ENCODE results near the gene PTRH1.

Gene PTRH1

GRCh38 chr9:127717766-127718165 lies 2.3 kb upstream of the PTRH1 start:
- no peak for TF ChIP-seq CTCF (conservative IDR thresholded peaks at IDR 0.05; ENCODE audit: low read depth, low read length)
- H3K4me2 ChIP-seq = no peak overlapping the region
- H3K27me3 ChIP-seq (ENCODE audit: insufficient read depth, low read depth) = no peaks in the 10 kb centered on the region
- no peak overlapping the region for H3K27ac ChIP-seq
- H3K9ac ChIP-seq = no peak overlapping the region
- peaks cover 8% of the 10 kb centered on the region for H3K4me1 ChIP-seq (ENCODE audit: low read depth, poor library complexity, severe bottlenecking)
- no peaks in the 10 kb centered on the region for H3K36me3 ChIP-seq (ENCODE audit: insufficient read depth)
- H3K79me2 ChIP-seq (ENCODE audit: insufficient read depth, low read depth) = no peaks in the 10 kb centered on the region
- no peaks in the 10 kb centered on the region for H4K20me1 ChIP-seq (ENCODE audit: insufficient read depth)
- H3K4me3 ChIP-seq (IDR thresholded peaks at IDR 0.05; ENCODE audit: insufficient read depth, low read depth, low read length) = no peak overlapping the region
- no peak overlapping the region for H2AFZ ChIP-seq (ENCODE audit: low read depth)

GRCh38 chr9:127716412-127716811 lies 949 bp upstream of the PTRH1 start:
- Histone ChIP-seq H3K4me1 (ENCODE audit: low read depth, poor library complexity, severe bottlenecking) (peaks cover 10% of the 10 kb centered on the region), H4K20me1 (ENCODE audit: insufficient read depth) (no peaks in the 10 kb centered on the region), H3K36me3 (ENCODE audit: insufficient read depth) (no peaks in the 10 kb centered on the region), H3K79me2 (ENCODE audit: insufficient read depth, low read depth) (no peaks in the 10 kb centered on the region), H3K27me3 (ENCODE audit: insufficient read depth, low read depth) (no peaks in the 10 kb centered on the region), H3K27ac (no peak overlapping the region), H3K4me2 (peak overlapping the region; percentile 62; the same call in 1 of the 2 replicates), H3K9ac (peak overlapping the region; percentile 80; the same call in 1 of the 2 replicates), H2AFZ (ENCODE audit: low read depth) (peak overlapping the region; percentile 94), H3K4me3 (IDR thresholded peaks at IDR 0.05; ENCODE audit: insufficient read depth, low read depth, low read length) (no peak overlapping the region)
- no peak for TF ChIP-seq CTCF (conservative IDR thresholded peaks at IDR 0.05; ENCODE audit: low read depth, low read length)

- Histone ChIP-seq H3K4me2 (peak overlapping the region; percentile 88), H3K79me2 (ENCODE audit: insufficient read depth, low read depth) (no peaks in the 10 kb centered on the region), H3K4me1 (ENCODE audit: low read depth, poor library complexity, severe bottlenecking) (peaks cover 14% of the 10 kb centered on the region), H3K4me3 (IDR thresholded peaks at IDR 0.05; ENCODE audit: insufficient read depth, low read depth, low read length) (no peak overlapping the region), H2AFZ (ENCODE audit: low read depth) (peak overlapping the region; percentile 94), H3K36me3 (ENCODE audit: insufficient read depth) (no peaks in the 10 kb centered on the region), H3K27ac (peak overlapping the region; percentile 62), H4K20me1 (ENCODE audit: insufficient read depth) (no peaks in the 10 kb centered on the region), H3K27me3 (ENCODE audit: insufficient read depth, low read depth) (no peaks in the 10 kb centered on the region), H3K9ac (peak overlapping the region; percentile 80)
- TF ChIP-seq CTCF (conservative IDR thresholded peaks at IDR 0.05; ENCODE audit: low read depth, low read length) = no peak
Measured at GRCh38 chr9:127714951-127715469, 453 bp downstream of the PTRH1 start.

DNA sequence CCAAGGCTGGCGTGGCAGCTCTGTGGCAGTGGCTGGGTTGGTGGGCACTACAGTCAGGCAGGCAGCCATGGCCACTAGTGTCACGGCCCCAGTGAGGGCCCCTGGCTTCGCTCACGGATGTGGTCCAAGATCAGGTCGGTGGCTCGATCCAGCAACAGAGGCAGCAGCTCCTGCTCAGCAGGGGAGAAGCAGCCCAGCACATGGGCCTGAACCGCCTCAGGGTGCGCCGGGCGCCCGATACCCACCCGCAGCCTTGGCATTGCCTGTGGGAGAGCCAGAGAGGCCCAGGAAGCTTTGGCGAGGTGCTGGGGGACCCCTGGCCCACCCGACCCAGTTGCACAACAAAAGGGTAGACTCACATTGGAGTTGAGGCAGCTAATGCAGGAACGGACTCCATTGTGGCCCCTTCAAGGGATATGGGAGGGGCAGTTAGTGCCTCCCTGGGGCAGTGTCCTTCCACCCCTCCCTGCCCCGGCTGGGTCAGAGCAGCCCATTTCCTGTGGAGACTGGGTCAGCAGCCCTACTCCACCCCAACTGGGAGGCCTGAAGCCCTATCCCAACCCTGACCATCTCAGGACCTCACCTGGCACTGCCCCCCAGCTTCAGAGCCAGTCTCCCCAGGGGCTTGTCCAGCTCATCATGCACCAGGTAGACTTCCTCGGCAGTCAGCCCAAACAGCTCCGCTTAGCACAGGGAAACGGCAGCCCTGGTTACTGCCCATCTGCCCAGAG lies 1.3 kb downstream of the PTRH1 start:
- H3K27ac ChIP-seq = no peak overlapping the region
- no peaks in the 10 kb centered on the region for H4K20me1 ChIP-seq (ENCODE audit: insufficient read depth)
- TF ChIP-seq CTCF (conservative IDR thresholded peaks at IDR 0.05; ENCODE audit: low read depth, low read length) = no peak
- no peaks in the 10 kb centered on the region for H3K79me2 ChIP-seq (ENCODE audit: insufficient read depth, low read depth)
- H3K4me2 ChIP-seq = peak overlapping the region; percentile 68
- H3K4me1 ChIP-seq (ENCODE audit: low read depth, poor library complexity, severe bottlenecking) = peaks cover 14% of the 10 kb centered on the region
- no peak overlapping the region for H2AFZ ChIP-seq (ENCODE audit: low read depth)
- no peak overlapping the region for H3K4me3 ChIP-seq (IDR thresholded peaks at IDR 0.05; ENCODE audit: insufficient read depth, low read depth, low read length)
- no peak overlapping the region for H3K9ac ChIP-seq
- H3K27me3 ChIP-seq (ENCODE audit: insufficient read depth, low read depth) = no peaks in the 10 kb centered on the region
- no peaks in the 10 kb centered on the region for H3K36me3 ChIP-seq (ENCODE audit: insufficient read depth)

Data from KMS-11 (cell line).